HepG2 (cell line): ENCODE measurements around the gene FRMPD2. TPM values are rescaled to one million over a fixed set of nuclear protein-coding genes. Genes with fewer than 3 reads are reported as not detected.

Experiments used
- ARHGAP35 ChIP-seq: sonication (generic); formaldehyde crosslinking; IDR thresholded peaks from 2 replicates; pipeline ENCODE4 v1.9.0; 2022; ENCODE audit warnings: mild to moderate bottlenecking, inconsistent platforms, moderate library complexity, missing genetic modification reagents, borderline replicate concordance
- ARID4A ChIP-seq: sonication (generic); formaldehyde crosslinking; IDR thresholded peaks from 2 replicates; pipeline ENCODE4 v1.5.0; 2020; ENCODE audit warnings: mild to moderate bottlenecking, missing genetic modification reagents, borderline replicate concordance
- GATAD2A ChIP-seq: IDR thresholded peaks from 2 replicates; pipeline ENCODE4 v1.6.1; 2016
- HMGA1 ChIP-seq: sonication (generic); formaldehyde crosslinking; conservative IDR thresholded peaks from 2 replicates; pipeline ENCODE4 v1.4.0; 2020; ENCODE audit warnings: missing genetic modification reagents
- MEF2D ChIP-seq: sonication (generic); formaldehyde crosslinking; IDR thresholded peaks from 2 replicates; pipeline ENCODE4 v1.5.1; 2020; ENCODE audit warnings: mild to moderate bottlenecking, missing genetic modification reagents
- RBM22 ChIP-seq: fragments of 200-400 bp; formaldehyde crosslinking; optimal IDR thresholded peaks from 2 replicates; pipeline ENCODE3; 2017; ENCODE audit warnings: mild to moderate bottlenecking, low read length, moderate library complexity
- SAFB2 ChIP-seq: sonication (generic); formaldehyde crosslinking; IDR thresholded peaks from 2 replicates; pipeline ENCODE4 v1.5.1; 2020; ENCODE audit warnings: missing genetic modification reagents, low read depth, mild to moderate bottlenecking, borderline replicate concordance
- SAP130 ChIP-seq: IDR thresholded peaks from 2 replicates; pipeline ENCODE4 v1.6.1; 2016; ENCODE audit warnings: low read depth
- SPEN ChIP-seq: sonication (generic); formaldehyde crosslinking; IDR thresholded peaks from 2 replicates; pipeline ENCODE4 v1.5.1; 2020; ENCODE audit warnings: low read depth, mild to moderate bottlenecking, missing genetic modification reagents
- TARDBP ChIP-seq: sonication (generic); formaldehyde crosslinking; IDR thresholded peaks from 2 replicates; pipeline ENCODE4 v1.8.0; 2022; ENCODE audit warnings: mild to moderate bottlenecking, missing genetic modification reagents
- TIGD3 ChIP-seq: sonication (generic); formaldehyde crosslinking; IDR thresholded peaks from 2 replicates; pipeline ENCODE4 v1.5.1; 2020; ENCODE audit warnings: mild to moderate bottlenecking, missing genetic modification reagents, borderline replicate concordance
- U2AF2 ChIP-seq: fragments of 200-400 bp; formaldehyde crosslinking; IDR thresholded peaks from 2 replicates; pipeline ENCODE4 v1.6.1; 2017; ENCODE audit warnings: low read depth, mild to moderate bottlenecking, low read length
- YY1 ChIP-seq: IDR thresholded peaks from 2 replicates; pipeline ENCODE4 v1.6.1; 2011; ENCODE audit warnings: low read length, low read depth, moderate library complexity, mild to moderate bottlenecking; ENCODE audit not compliant: insufficient read depth, insufficient replicate concordance
- ZBTB38 ChIP-seq: sonication (generic); formaldehyde crosslinking; IDR thresholded peaks from 2 replicates; pipeline ENCODE4 v1.5.1; 2020; ENCODE audit warnings: mild to moderate bottlenecking, missing genetic modification reagents
- ZFY ChIP-seq: sonication (generic); formaldehyde crosslinking; IDR thresholded peaks from 2 replicates; pipeline ENCODE4 v1.4.0; 2020; ENCODE audit warnings: missing genetic modification reagents
- ZMYM3 ChIP-seq: sonication (generic); formaldehyde crosslinking; IDR thresholded peaks from 2 replicates; pipeline ENCODE4 v1.5.1; 2020; ENCODE audit warnings: mild to moderate bottlenecking, missing genetic modification reagents
- ZNF569 ChIP-seq: sonication (generic); formaldehyde crosslinking; IDR thresholded peaks from 2 replicates; pipeline ENCODE4 v1.5.0; 2020; ENCODE audit warnings: mild to moderate bottlenecking, missing genetic modification reagents, moderate library complexity, borderline replicate concordance
- ZNF773 ChIP-seq: sonication (generic); formaldehyde crosslinking; IDR thresholded peaks from 2 replicates; pipeline ENCODE4 v1.4.0; 2020; ENCODE audit warnings: missing genetic modification reagents, borderline replicate concordance
- polyA plus RNA-seq, 8 experiments: library from polyadenylated mRNA; depleted of rRNA in 3 of 8; stranded (reverse) in 7 of 8; unstranded in 1 of 8; fragments of >200 nt; fragmentation: Illumina TruSeq in 4 of 8; extraction: Trizol in 4 of 8; gene quantifications; 2 replicates each; pipeline versions ENCODE4 v1.2.1 to v1.2.3, GENCODE V29; 2011 to 2016; ENCODE audit warnings: low read depth in 4 of 8, missing spikeins in 1 of 8, mixed read lengths in 1 of 8; ENCODE audit not compliant: insufficient read depth in 1 of 8
- total RNA-seq, 5 experiments: library from RNA; depleted of rRNA; stranded (reverse); fragments of >200 nt; fragmentation: Illumina TruSeq; extraction: Trizol; gene quantifications; 2 replicates each; pipeline ENCODE4 v1.2.3, GENCODE V29; 2016; ENCODE audit warnings: low read depth in 1 of 5
- TF ChIP-seq, protein P1 (sequence below): sonication (generic); formaldehyde crosslinking; IDR thresholded peaks from 2 replicates; pipeline ENCODE4 v1.8.0; 2022; ENCODE audit warnings: mild to moderate bottlenecking, missing genetic modification reagents; ENCODE audit not compliant: insufficient replicate concordance
- TF ChIP-seq, protein P2 (sequence below): sonication (generic); formaldehyde crosslinking; IDR thresholded peaks from 2 replicates; pipeline ENCODE4 v1.8.0; 2022; ENCODE audit warnings: mild to moderate bottlenecking, missing genetic modification reagents, borderline replicate concordance

Gene FRMPD2
- total and polyA plus RNA-seq, 2 of the 13 experiments (the other 11 are each of a cell fraction or from before 2014, with no cell fraction given) = 0.45 to 1.3 TPM

GRCh38 chr10:48306265-48306869 is 31.9 kb upstream of the FRMPD2 start, which contains the start of gene MAPK8 (continued):
- TF ChIP-seq TARDBP (peak; percentile 63; the same call in 1 of the 2 replicates), YY1 (no peak), RBM22 (no peak), HMGA1 (CRISPR knock-in tag) (no peak), ZMYM3 (CRISPR knock-in tag) (no peak), SAFB2 (CRISPR knock-in tag) (peak; percentile 8; the same call in 1 of the 2 replicates), TIGD3 (CRISPR knock-in tag) (no peak), ZNF773 (CRISPR knock-in tag) (peak; percentile 61; the same call in 1 of the 2 replicates), ZFY (CRISPR knock-in tag) (peak; percentile 88), SPEN (CRISPR knock-in tag) (peak; percentile 70), ZBTB38 (peak; percentile 45; the same call in 1 of the 2 replicates), ARHGAP35 (CRISPR knock-in tag) (no peak), U2AF2 (no peak), ZNF569 (CRISPR knock-in tag) (no peak), MEF2D (no peak), GATAD2A (CRISPR knock-in tag) (no peak), ARID4A (CRISPR knock-in tag) (peak; percentile 71), SAP130 (CRISPR knock-in tag) (peak; percentile 69)
- TF ChIP-seq, protein P1, sequence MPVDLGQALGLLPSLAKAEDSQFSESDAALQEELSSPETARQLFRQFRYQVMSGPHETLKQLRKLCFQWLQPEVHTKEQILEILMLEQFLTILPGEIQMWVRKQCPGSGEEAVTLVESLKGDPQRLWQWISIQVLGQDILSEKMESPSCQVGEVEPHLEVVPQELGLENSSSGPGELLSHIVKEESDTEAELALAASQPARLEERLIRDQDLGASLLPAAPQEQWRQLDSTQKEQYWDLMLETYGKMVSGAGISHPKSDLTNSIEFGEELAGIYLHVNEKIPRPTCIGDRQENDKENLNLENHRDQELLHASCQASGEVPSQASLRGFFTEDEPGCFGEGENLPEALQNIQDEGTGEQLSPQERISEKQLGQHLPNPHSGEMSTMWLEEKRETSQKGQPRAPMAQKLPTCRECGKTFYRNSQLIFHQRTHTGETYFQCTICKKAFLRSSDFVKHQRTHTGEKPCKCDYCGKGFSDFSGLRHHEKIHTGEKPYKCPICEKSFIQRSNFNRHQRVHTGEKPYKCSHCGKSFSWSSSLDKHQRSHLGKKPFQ (CRISPR knock-in tag) = peak; percentile 83
- TF ChIP-seq, protein P2, sequence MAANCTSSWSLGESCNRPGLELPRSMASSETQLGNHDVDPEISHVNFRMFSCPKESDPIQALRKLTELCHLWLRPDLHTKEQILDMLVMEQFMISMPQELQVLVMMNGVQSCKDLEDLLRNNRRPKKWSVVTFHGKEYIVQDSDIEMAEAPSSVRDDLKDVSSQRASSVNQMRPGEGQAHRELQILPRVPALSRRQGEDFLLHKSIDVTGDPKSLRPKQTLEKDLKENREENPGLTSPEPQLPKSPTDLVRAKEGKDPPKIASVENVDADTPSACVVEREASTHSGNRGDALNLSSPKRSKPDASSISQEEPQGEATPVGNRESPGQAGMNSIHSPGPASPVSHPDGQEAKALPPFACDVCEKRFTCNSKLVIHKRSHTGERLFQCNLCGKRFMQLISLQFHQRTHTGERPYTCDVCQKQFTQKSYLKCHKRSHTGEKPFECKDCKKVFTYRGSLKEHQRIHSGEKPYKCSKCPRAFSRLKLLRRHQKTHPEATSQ (CRISPR knock-in tag) = 0 out of 2 replicates have a peak, but pooled peaks have one; percentile 28
